GM12878 (cell line): ENCODE data around the gene WDR45B. TPM values are rescaled to one million over a fixed set of nuclear protein-coding genes. Genes with fewer than 3 reads are reported as not detected.

Source experiments
- ATAC-seq: fragments of 200-7000 bp; cut with Tn5 transposase; 3 replicates; pipeline ENCODE4 v1.9.1; 2020; ENCODE audit warnings: mild to moderate bottlenecking, moderate library complexity
- BruUV-seq: library from RNA; stranded (reverse); fragments of 400-500 nt; replicated peaks from 2 replicates; lab custom pipeline; 2021; lab: Mats Ljungman, UMichigan
- CTCF ChIA-PET: fragments of 300-600 bp; sonication (Branson Sonifier 250); formaldehyde crosslinking; extraction: SDS; loops from one replicate; lab custom pipeline; 2021; ENCODE audit warnings: inconsistent platforms; lab: Yijun Ruan, JAX
- POLR2A ChIA-PET: fragments of 350-600 bp; formaldehyde crosslinking; extraction: SDS; loops from one replicate; lab custom pipeline; 2021; ENCODE audit warnings: inconsistent platforms; lab: Charles Lee
- RAD21 ChIA-PET: fragments of 300-600 bp; sonication (Branson Sonifier 250); formaldehyde crosslinking; loops from one replicate; lab custom pipeline; 2023; ENCODE audit warnings: antibody characterized with exemption; ENCODE audit not compliant: unreplicated experiment; lab: Charles Lee
- SMC1A ChIA-PET: fragments of 300-600 bp; sonication (Branson Sonifier 250); formaldehyde crosslinking; loops from one replicate; lab custom pipeline; 2023; ENCODE audit not compliant: unreplicated experiment, uncharacterized antibody; lab: Charles Lee
- DNase-seq: peaks from one replicate; pipeline ENCODE4 v3.0.0-alpha.2; 2011; ENCODE audit warnings: low read depth, low spot score
- FAIRE-seq: peaks from 3 replicates; lab custom pipeline; 2011; peaks lifted over from hg19 to GRCh38; lab: Jason Lieb, UNC
- H2AFZ ChIP-seq: 2 replicates; pipeline ENCODE4 v1.6.0; 2011; ENCODE audit warnings: low read depth, low read length, control low read depth; ENCODE audit not compliant: control insufficient read depth
- H3K27ac ChIP-seq: 2 replicates; pipeline ENCODE4 v1.5.1; 2011; ENCODE audit warnings: control low read depth; ENCODE audit not compliant: control insufficient read depth, insufficient read depth
- H3K27me3 ChIP-seq, 2 experiments: replicated peaks in 1 of 2; 2 replicates each; pipeline versions ENCODE4 v1.6.0 to v1.6.1; 2011; ENCODE audit warnings: low read length in 1 of 2; ENCODE audit not compliant: control insufficient read depth in 2 of 2, insufficient read depth in 2 of 2
- H3K36me3 ChIP-seq, 2 experiments: 2 replicates each; pipeline ENCODE4 v1.5.1; 2011; ENCODE audit warnings: low read length in 1 of 2; ENCODE audit not compliant: control insufficient read depth in 2 of 2, insufficient read depth in 2 of 2
- H3K4me1 ChIP-seq: 2 replicates; pipeline ENCODE4 v1.6.1; 2011; ENCODE audit warnings: mild to moderate bottlenecking, low read length, moderate library complexity, mixed read lengths; ENCODE audit not compliant: control insufficient read depth, insufficient read depth
- H3K4me2 ChIP-seq: 2 replicates; pipeline ENCODE4 v1.6.0; 2011; ENCODE audit warnings: control low read depth; ENCODE audit not compliant: control insufficient read depth, insufficient read depth
- H3K4me3 ChIP-seq: fragments of 200-600 bp; sonication (generic); 2 replicates; pipeline ENCODE4 v1.5.1; 2016
- H3K79me2 ChIP-seq: 2 replicates; pipeline ENCODE4 v1.6.0; 2011; ENCODE audit warnings: low read length; ENCODE audit not compliant: control insufficient read depth, insufficient read depth
- H3K9ac ChIP-seq: 2 replicates; pipeline ENCODE4 v1.8.0; 2011; ENCODE audit warnings: low read length, control low read depth, mixed read lengths; ENCODE audit not compliant: control insufficient read depth, insufficient read depth
- H3K9me3 ChIP-seq: replicated peaks from 3 replicates; pipeline ENCODE4 v1.5.1; 2011; ENCODE audit warnings: mild to moderate bottlenecking, low read length; ENCODE audit not compliant: control insufficient read depth, insufficient read depth
- H4K20me1 ChIP-seq: 2 replicates; pipeline ENCODE4 v1.6.0; 2011; ENCODE audit not compliant: control insufficient read depth, insufficient read depth
- BCL11A ChIP-seq: IDR thresholded peaks from 2 replicates; pipeline ENCODE4 v1.6.1; 2011; ENCODE audit warnings: low read depth, low read length
- CBFB ChIP-seq: IDR thresholded peaks from 2 replicates; pipeline ENCODE4 v1.6.1; 2016; ENCODE audit warnings: antibody characterized with exemption, low read depth
- HDAC2 ChIP-seq: fragments of 200-600 bp; sonication (generic); IDR thresholded peaks from 2 replicates; pipeline ENCODE4 v1.6.1; 2017
- IKZF1 ChIP-seq: fragments of 450-650 bp; conservative IDR thresholded peaks from 2 replicates; pipeline ENCODE4 v1.6.1; 2017; ENCODE audit warnings: antibody characterized with exemption, mild to moderate bottlenecking
- MTA3 ChIP-seq: IDR thresholded peaks from 2 replicates; pipeline ENCODE4 v1.6.1; 2012; ENCODE audit warnings: low read length, inconsistent platforms, borderline replicate concordance
- MYC ChIP-seq: IDR thresholded peaks from 2 replicates; pipeline ENCODE4 v1.6.1; 2011; ENCODE audit warnings: mild to moderate bottlenecking, low read length, moderate library complexity, inconsistent platforms; ENCODE audit not compliant: insufficient read depth, insufficient replicate concordance, insufficient read length, severe bottlenecking
- POLR2AphosphoS2 ChIP-seq: IDR thresholded peaks from 2 replicates; pipeline ENCODE4 v1.6.1; 2011; ENCODE audit warnings: low read depth, mild to moderate bottlenecking, low read length, improper control_type of control experiment, moderate library complexity
- RAD51 ChIP-seq: fragments of 450-650 bp; IDR thresholded peaks from 2 replicates; pipeline ENCODE4 v1.6.1; 2016; ENCODE audit warnings: moderate library complexity, mild to moderate bottlenecking, inconsistent platforms
- SMARCA5 ChIP-seq: fragments of 450-650 bp; IDR thresholded peaks from 2 replicates; pipeline ENCODE4 v1.6.1; 2017; ENCODE audit warnings: mild to moderate bottlenecking
- SPI1 ChIP-seq: IDR thresholded peaks from 2 replicates; pipeline ENCODE4 v1.6.1; 2011; ENCODE audit warnings: low read depth, mild to moderate bottlenecking, low read length, moderate library complexity, borderline replicate concordance; ENCODE audit not compliant: insufficient read depth
- TARDBP ChIP-seq: IDR thresholded peaks from 2 replicates; pipeline ENCODE4 v1.6.1; 2016; ENCODE audit warnings: borderline replicate concordance
- TCF3 ChIP-seq: IDR thresholded peaks from 2 replicates; pipeline ENCODE4 v1.6.1; 2012; ENCODE audit warnings: low read depth, mild to moderate bottlenecking, low read length, borderline replicate concordance; ENCODE audit not compliant: insufficient read depth
- YY1 ChIP-seq: IDR thresholded peaks from 2 replicates; pipeline ENCODE4 v1.6.1; 2011; ENCODE audit warnings: low read depth, mild to moderate bottlenecking, low read length
- ZNF274 ChIP-seq: IDR thresholded peaks from one replicate; pipeline ENCODE4 v1.8.0; 2011; ENCODE audit not compliant: insufficient read length, insufficient read depth
- WGBS: methylation state at CpG from one replicate; pipeline ENCODE4 v1.1.6; 2016; ENCODE audit warnings: low lambda C conversion rate; ENCODE audit not compliant: insufficient replicate concordance, insufficient coverage; ENCODE audit errors: missing lambda C conversion rate; 5-methylcytosine and 5-hydroxymethylcytosine counted together
- in situ Hi-C: fragments of 300-500 bp; cut with MboI; formaldehyde crosslinking; loops from 9 replicates; pipeline ENCODE4 v1.14.3; 2018; ENCODE audit warnings: mixed read lengths
- intact Hi-C: fragments of 100-400 bp; cut with micrococcal nuclease; formaldehyde crosslinking; loops from one replicate; pipeline ENCODE4 v1.14.2; 2022; ENCODE audit not compliant: unreplicated experiment
- polyA plus RNA-seq, 11 experiments: library from polyadenylated mRNA; depleted of rRNA in 4 of 11; unstranded in 6 of 11; stranded (reverse) in 5 of 11; fragments of >200 nt; fragmentation: Nextera tagmentation in 4 of 11; fragmentation: Illumina TruSeq in 1 of 11; extraction: Ambion mirVana in 4 of 11; extraction: Trizol in 1 of 11; gene quantifications; 1 replicate in 1 of 11; 2 replicates in 10 of 11; pipeline versions ENCODE4 v1.2.1 to v1.2.3, GENCODE V29; 2011 to 2016; ENCODE audit warnings: inconsistent platforms in 2 of 11, missing spikeins in 2 of 11, low read depth in 1 of 11
- total RNA-seq, 4 experiments: library from RNA; depleted of rRNA in 3 of 4; stranded (reverse); fragments of >200 nt in 3 of 4; fragmentation: Illumina TruSeq in 1 of 4; extraction: Trizol in 1 of 4; gene quantifications; 2 replicates each; pipeline versions ENCODE4 v1.2.1 to v1.2.3, GENCODE V29; 2013 to 2021
- TF ChIP-seq, protein P1 (sequence below): IDR thresholded peaks from 2 replicates; pipeline ENCODE4 v1.6.1; 2012; ENCODE audit warnings: improper control_type of control experiment, low read depth, low read length; ENCODE audit not compliant: insufficient replicate concordance
- TF ChIP-seq, protein P2 (sequence below): IDR thresholded peaks from 2 replicates; pipeline ENCODE4 v1.6.1; 2012; ENCODE audit warnings: low read length, inconsistent platforms
- TF ChIP-seq, protein P3 (sequence below): fragments of 450-650 bp; IDR thresholded peaks from 2 replicates; pipeline ENCODE4 v1.6.1; 2017; ENCODE audit warnings: mild to moderate bottlenecking, low read depth, inconsistent platforms; ENCODE audit not compliant: poor library complexity, severe bottlenecking

The WDR45B gene
- total and polyA plus RNA-seq, 10 of the 15 experiments (the other 5 are each of a cell fraction or from before 2014, with no cell fraction given): 1.0 to 73.7 (median 26.6) TPM

DNA sequence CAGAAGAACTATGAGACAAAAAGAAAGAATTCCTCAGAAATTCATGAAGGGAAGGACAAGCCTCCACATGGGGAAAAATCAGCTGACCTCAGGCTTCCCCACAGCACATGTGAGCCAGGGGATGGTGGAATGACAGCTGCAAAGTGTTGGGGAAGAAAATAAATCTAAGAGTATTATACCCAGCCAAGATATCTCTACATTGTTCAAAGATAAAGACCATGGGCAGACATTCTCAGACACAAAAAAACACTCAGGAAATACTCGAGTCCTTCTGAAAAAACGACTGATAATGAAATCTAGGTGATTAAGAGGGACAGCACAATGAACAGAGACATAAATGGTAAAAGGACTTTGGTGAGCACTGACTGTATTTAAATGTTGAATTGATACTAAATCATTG, 46.4 kb upstream of the WDR45B start:
- no peak for ATAC-seq
- CTCF ChIA-PET: no interaction called here
- Histone ChIP-seq H3K4me2 (no peak overlapping the region), H3K4me3 (no peak overlapping the region), H3K4me1 (peaks cover 4% of the 10 kb centered on the region), H3K36me3 (no peaks in the 10 kb centered on the region), H4K20me1 (no peaks in the 10 kb centered on the region), H2AFZ (no peak overlapping the region), H3K79me2 (no peaks in the 10 kb centered on the region), H3K9ac (no peak overlapping the region), H3K27me3 (no peaks in the 10 kb centered on the region; a peak in 1 of 4 replicates), H3K9me3 (peaks cover 11% of the 10 kb centered on the region; the same call in 2 of the 3 replicates), H3K27ac (no peak overlapping the region)
- RAD21 ChIA-PET: no interaction called here
- in situ Hi-C loops (no loop called here), intact Hi-C loops (no loop called here)
- WGBS: 0% methylated on average over 2 of the region's 2 CpGs
- BruUV-seq: no TSS peak
- no peak for FAIRE-seq
- no peak for TF ChIP-seq POLR2AphosphoS2
- no peak for TF ChIP-seq YY1
- TF ChIP-seq, protein P1, sequence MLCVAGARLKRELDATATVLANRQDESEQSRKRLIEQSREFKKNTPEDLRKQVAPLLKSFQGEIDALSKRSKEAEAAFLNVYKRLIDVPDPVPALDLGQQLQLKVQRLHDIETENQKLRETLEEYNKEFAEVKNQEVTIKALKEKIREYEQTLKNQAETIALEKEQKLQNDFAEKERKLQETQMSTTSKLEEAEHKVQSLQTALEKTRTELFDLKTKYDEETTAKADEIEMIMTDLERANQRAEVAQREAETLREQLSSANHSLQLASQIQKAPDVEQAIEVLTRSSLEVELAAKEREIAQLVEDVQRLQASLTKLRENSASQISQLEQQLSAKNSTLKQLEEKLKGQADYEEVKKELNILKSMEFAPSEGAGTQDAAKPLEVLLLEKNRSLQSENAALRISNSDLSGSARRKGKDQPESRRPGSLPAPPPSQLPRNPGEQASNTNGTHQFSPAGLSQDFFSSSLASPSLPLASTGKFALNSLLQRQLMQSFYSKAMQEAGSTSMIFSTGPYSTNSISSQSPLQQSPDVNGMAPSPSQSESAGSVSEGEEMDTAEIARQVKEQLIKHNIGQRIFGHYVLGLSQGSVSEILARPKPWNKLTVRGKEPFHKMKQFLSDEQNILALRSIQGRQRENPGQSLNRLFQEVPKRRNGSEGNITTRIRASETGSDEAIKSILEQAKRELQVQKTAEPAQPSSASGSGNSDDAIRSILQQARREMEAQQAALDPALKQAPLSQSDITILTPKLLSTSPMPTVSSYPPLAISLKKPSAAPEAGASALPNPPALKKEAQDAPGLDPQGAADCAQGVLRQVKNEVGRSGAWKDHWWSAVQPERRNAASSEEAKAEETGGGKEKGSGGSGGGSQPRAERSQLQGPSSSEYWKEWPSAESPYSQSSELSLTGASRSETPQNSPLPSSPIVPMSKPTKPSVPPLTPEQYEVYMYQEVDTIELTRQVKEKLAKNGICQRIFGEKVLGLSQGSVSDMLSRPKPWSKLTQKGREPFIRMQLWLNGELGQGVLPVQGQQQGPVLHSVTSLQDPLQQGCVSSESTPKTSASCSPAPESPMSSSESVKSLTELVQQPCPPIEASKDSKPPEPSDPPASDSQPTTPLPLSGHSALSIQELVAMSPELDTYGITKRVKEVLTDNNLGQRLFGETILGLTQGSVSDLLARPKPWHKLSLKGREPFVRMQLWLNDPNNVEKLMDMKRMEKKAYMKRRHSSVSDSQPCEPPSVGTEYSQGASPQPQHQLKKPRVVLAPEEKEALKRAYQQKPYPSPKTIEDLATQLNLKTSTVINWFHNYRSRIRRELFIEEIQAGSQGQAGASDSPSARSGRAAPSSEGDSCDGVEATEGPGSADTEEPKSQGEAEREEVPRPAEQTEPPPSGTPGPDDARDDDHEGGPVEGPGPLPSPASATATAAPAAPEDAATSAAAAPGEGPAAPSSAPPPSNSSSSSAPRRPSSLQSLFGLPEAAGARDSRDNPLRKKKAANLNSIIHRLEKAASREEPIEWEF: no peak
- no peak for TF ChIP-seq HDAC2
- TF ChIP-seq CBFB: no peak
- no peak for TF ChIP-seq SPI1
- TF ChIP-seq, protein P2, sequence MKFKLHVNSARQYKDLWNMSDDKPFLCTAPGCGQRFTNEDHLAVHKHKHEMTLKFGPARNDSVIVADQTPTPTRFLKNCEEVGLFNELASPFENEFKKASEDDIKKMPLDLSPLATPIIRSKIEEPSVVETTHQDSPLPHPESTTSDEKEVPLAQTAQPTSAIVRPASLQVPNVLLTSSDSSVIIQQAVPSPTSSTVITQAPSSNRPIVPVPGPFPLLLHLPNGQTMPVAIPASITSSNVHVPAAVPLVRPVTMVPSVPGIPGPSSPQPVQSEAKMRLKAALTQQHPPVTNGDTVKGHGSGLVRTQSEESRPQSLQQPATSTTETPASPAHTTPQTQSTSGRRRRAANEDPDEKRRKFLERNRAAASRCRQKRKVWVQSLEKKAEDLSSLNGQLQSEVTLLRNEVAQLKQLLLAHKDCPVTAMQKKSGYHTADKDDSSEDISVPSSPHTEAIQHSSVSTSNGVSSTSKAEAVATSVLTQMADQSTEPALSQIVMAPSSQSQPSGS: no peak
- no peak for TF ChIP-seq ZNF274
- TF ChIP-seq MYC: no peak
- no peak for TF ChIP-seq IKZF1
- TF ChIP-seq TARDBP: no peak
- no peak for TF ChIP-seq RAD51
- TF ChIP-seq, protein P3, sequence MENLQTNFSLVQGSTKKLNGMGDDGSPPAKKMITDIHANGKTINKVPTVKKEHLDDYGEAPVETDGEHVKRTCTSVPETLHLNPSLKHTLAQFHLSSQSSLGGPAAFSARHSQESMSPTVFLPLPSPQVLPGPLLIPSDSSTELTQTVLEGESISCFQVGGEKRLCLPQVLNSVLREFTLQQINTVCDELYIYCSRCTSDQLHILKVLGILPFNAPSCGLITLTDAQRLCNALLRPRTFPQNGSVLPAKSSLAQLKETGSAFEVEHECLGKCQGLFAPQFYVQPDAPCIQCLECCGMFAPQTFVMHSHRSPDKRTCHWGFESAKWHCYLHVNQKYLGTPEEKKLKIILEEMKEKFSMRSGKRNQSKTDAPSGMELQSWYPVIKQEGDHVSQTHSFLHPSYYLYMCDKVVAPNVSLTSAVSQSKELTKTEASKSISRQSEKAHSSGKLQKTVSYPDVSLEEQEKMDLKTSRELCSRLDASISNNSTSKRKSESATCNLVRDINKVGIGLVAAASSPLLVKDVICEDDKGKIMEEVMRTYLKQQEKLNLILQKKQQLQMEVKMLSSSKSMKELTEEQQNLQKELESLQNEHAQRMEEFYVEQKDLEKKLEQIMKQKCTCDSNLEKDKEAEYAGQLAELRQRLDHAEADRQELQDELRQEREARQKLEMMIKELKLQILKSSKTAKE: no peak
- TF ChIP-seq MTA3: no peak
- no peak for TF ChIP-seq BCL11A
- TF ChIP-seq TCF3: no peak
- TF ChIP-seq SMARCA5: no peak
- POLR2A ChIA-PET: no interaction called here
- no peak for DNase-seq
- SMC1A ChIA-PET: no interaction called here
